ENCODE results near the gene CAMK1.

CAMK1 gene

GRCh38 chr3:9769012-9769411 lies 735 bp downstream of the CAMK1 start:
- TF ChIP-seq SIN3A (IDR thresholded peaks at IDR 0.05; ENCODE audit: borderline replicate concordance, insufficient read depth, low read length) (no peak), TAF1 (IDR thresholded peaks at IDR 0.05; ENCODE audit: borderline replicate concordance, insufficient read depth, low read length) (no peak)
- TF ChIP-seq, protein P1, sequence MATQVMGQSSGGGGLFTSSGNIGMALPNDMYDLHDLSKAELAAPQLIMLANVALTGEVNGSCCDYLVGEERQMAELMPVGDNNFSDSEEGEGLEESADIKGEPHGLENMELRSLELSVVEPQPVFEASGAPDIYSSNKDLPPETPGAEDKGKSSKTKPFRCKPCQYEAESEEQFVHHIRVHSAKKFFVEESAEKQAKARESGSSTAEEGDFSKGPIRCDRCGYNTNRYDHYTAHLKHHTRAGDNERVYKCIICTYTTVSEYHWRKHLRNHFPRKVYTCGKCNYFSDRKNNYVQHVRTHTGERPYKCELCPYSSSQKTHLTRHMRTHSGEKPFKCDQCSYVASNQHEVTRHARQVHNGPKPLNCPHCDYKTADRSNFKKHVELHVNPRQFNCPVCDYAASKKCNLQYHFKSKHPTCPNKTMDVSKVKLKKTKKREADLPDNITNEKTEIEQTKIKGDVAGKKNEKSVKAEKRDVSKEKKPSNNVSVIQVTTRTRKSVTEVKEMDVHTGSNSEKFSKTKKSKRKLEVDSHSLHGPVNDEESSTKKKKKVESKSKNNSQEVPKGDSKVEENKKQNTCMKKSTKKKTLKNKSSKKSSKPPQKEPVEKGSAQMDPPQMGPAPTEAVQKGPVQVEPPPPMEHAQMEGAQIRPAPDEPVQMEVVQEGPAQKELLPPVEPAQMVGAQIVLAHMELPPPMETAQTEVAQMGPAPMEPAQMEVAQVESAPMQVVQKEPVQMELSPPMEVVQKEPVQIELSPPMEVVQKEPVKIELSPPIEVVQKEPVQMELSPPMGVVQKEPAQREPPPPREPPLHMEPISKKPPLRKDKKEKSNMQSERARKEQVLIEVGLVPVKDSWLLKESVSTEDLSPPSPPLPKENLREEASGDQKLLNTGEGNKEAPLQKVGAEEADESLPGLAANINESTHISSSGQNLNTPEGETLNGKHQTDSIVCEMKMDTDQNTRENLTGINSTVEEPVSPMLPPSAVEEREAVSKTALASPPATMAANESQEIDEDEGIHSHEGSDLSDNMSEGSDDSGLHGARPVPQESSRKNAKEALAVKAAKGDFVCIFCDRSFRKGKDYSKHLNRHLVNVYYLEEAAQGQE (IDR thresholded peaks at IDR 0.05; ENCODE audit: insufficient read depth in 1 of 2, low read depth in 2 of 2, low read length in 2 of 2), result no peak

GRCh38 chr3:9768141-9768775 lies 1.5 kb downstream of the CAMK1 start:
- TF ChIP-seq POLR2AphosphoS5 (IDR thresholded peaks at IDR 0.05; ENCODE audit: low read depth, low read length) (no peak), SIN3A (IDR thresholded peaks at IDR 0.05; ENCODE audit: borderline replicate concordance, insufficient read depth, low read length) (no peak), FOXP2 (optimal IDR thresholded peaks at IDR 0.05; ENCODE audit: borderline replicate concordance, extremely low read depth, extremely low read length, insufficient read depth) (no peak), TAF1 (IDR thresholded peaks at IDR 0.05; ENCODE audit: borderline replicate concordance, insufficient read depth, low read length) (no peak)
- TF ChIP-seq, protein P1 (IDR thresholded peaks at IDR 0.05; ENCODE audit: insufficient read depth in 1 of 2, low read depth in 2 of 2, low read length in 2 of 2), result no peak

DNA sequence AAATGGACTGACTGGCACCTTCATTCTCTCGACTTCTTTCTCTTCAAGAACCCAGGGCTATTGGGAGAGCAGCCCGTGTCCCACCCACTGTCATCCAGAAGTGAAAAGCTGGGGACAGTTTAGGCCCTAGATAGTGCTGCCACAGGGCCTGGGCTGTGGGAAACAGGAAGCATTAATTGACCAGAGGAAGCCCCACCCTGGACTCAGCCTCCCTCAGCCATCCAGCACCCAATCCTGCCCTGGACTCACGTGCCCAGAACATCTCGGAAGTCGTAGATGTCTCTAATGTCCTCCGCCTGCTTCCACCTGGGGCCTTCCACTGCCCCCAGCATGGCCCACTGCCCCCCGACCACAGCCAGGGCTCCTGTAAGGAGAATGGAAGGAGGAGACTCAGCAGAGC lies 2.3 kb downstream of the CAMK1 start:
- TF ChIP-seq TAF1 (IDR thresholded peaks at IDR 0.05; ENCODE audit: borderline replicate concordance, insufficient read depth, low read length), result no peak
- no peak for TF ChIP-seq SIN3A (IDR thresholded peaks at IDR 0.05; ENCODE audit: borderline replicate concordance, insufficient read depth, low read length)
- TF ChIP-seq FOXP2 (optimal IDR thresholded peaks at IDR 0.05; ENCODE audit: borderline replicate concordance, extremely low read depth, extremely low read length, insufficient read depth), result no peak
- TF ChIP-seq, protein P1 (IDR thresholded peaks at IDR 0.05; ENCODE audit: insufficient read depth in 1 of 2, low read depth in 2 of 2, low read length in 2 of 2), result no peak
- no peak for TF ChIP-seq POLR2AphosphoS5 (IDR thresholded peaks at IDR 0.05; ENCODE audit: low read depth, low read length)

DNA sequence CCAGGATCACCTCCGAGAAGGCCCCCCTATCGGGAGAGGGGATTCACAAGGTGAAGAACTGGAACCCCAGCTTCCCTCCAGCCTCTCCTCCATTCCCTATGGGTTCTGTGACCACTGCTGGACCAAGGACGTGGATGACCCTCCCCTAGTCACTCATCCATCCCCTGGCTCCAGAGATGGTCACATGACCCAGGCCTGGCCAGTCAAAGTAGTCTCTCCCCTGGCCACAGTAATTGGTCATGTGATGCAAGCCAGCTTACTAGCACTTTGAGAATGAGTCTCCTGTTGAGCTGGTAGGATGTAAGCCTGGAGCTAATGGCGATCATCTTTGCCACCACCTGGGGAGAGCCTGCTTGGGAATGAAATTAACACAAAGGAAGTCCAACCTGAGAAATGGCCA lies 3.9 kb downstream of the CAMK1 start:
- TF ChIP-seq, protein P1 (IDR thresholded peaks at IDR 0.05; ENCODE audit: insufficient read depth in 1 of 2, low read depth in 2 of 2, low read length in 2 of 2), result no peak
- TF ChIP-seq POLR2AphosphoS5 (IDR thresholded peaks at IDR 0.05; ENCODE audit: low read depth, low read length), result no peak
- TF ChIP-seq FOXP2 (optimal IDR thresholded peaks at IDR 0.05; ENCODE audit: borderline replicate concordance, extremely low read depth, extremely low read length, insufficient read depth), result no peak
- no peak for TF ChIP-seq TAF1 (IDR thresholded peaks at IDR 0.05; ENCODE audit: borderline replicate concordance, insufficient read depth, low read length)
- no peak for TF ChIP-seq SIN3A (IDR thresholded peaks at IDR 0.05; ENCODE audit: borderline replicate concordance, insufficient read depth, low read length)

DNA sequence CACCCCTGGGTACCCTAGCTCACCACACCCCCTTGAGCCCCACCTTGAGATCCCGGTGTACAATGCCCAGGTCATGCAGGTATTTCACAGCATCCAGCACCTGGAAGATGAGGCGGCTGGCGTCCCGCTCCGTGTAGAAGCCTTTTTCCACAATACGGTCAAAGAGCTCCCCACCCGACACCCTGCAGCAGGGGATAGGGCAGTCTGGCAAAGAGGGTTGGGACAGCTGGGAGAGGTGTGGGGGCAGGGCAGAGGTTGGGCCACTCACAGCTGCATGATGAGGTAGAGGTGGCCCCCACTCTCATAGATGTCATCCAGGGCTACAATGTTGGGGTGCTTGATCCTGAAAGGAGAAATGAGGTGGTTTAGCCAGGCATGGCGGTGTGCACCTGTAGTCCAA lies 6.9 kb downstream of the CAMK1 start:
- TF ChIP-seq POLR2AphosphoS5 (IDR thresholded peaks at IDR 0.05; ENCODE audit: low read depth, low read length) (no peak), SIN3A (IDR thresholded peaks at IDR 0.05; ENCODE audit: borderline replicate concordance, insufficient read depth, low read length) (no peak), TAF1 (IDR thresholded peaks at IDR 0.05; ENCODE audit: borderline replicate concordance, insufficient read depth, low read length) (no peak), FOXP2 (optimal IDR thresholded peaks at IDR 0.05; ENCODE audit: borderline replicate concordance, extremely low read depth, extremely low read length, insufficient read depth) (no peak)
- TF ChIP-seq, protein P1 (IDR thresholded peaks at IDR 0.05; ENCODE audit: insufficient read depth in 1 of 2, low read depth in 2 of 2, low read length in 2 of 2), result no peak
